ENCODE data around the gene NGLY1. TPM values are rescaled to one million over a fixed set of nuclear protein-coding genes. Genes with fewer than 3 reads are reported as not detected.

NGLY1 gene
- total RNA-seq, 1 donor, result 30.4 TPM

- H3K79me2 ChIP-seq (ENCODE audit: insufficient read depth, low read length), result no peaks in the 10 kb centered on the region
- no peak overlapping the region for H3K27ac ChIP-seq (ENCODE audit: low read depth, low read length)
- no peaks in the 10 kb centered on the region for H3K4me1 ChIP-seq (ENCODE audit: insufficient read depth, low read length)
- H2AFZ ChIP-seq (ENCODE audit: low read length), result no peak overlapping the region
- H3K36me3 ChIP-seq (ENCODE audit: insufficient read depth, low read length), result no peaks in the 10 kb centered on the region
- TF ChIP-seq CTCF (IDR thresholded peaks at IDR 0.05; ENCODE audit: extremely low read depth, low read depth, low read length), result no peak
- DNase-seq (ENCODE audit: insufficient read length, low spot score, missing footprints), result no peak
- H3K4me2 ChIP-seq (ENCODE audit: insufficient read depth, low read length), result no peak overlapping the region
- H4K20me1 ChIP-seq (ENCODE audit: insufficient read depth, low read length), result no peaks in the 10 kb centered on the region
- H3K4me3 ChIP-seq (ENCODE audit: insufficient read depth, low read length), result no peak overlapping the region
- H3K27me3 ChIP-seq (ENCODE audit: insufficient read depth, low read length), result no peaks in the 10 kb centered on the region
- no peaks in the 10 kb centered on the region for H3K9me3 ChIP-seq (ENCODE audit: low read depth, low read length)
Measured at GRCh38 chr3:25673738-25674298, 109.4 kb downstream of the NGLY1 start.

Small RNAs within 50 kb of the gene (small RNA-seq; reads per million reads assigned to genes)
- gene CRIP1P2, result not detected

Other genes with a start within 250 kb of the NGLY1 start
- 66.6 and 71.7 TPM in 2 replicates for gene TOP2B, start 118.5 kb downstream of the NGLY1 start, total RNA-seq
- 10.9 and 11.2 TPM in 2 replicates for gene OXSM, start 6.6 kb upstream of the NGLY1 start, total RNA-seq

All from osteoblast (primary cell).